SK-N-SH treated with all-trans-retinoic acid at 6 μM for 48 hours (cell line): ENCODE data around the gene THRAP3.
A peak's percentile ranks its signal among the peaks of the same experiment; 100 is the strongest.

Experiments
- ATAC-seq: fragments of 200-7000 bp; cut with Tn5 transposase; 3 replicates; pipeline ENCODE4 v1.9.1; 2020; ENCODE audit warnings: mild to moderate bottlenecking, moderate library complexity
- ARNTL ChIP-seq: fragments of 450-650 bp; formaldehyde crosslinking; IDR thresholded peaks from 2 replicates; pipeline ENCODE4 v1.5.0; 2020; ENCODE audit warnings: low read depth, mild to moderate bottlenecking, moderate library complexity, borderline replicate concordance
- BACH2 ChIP-seq: fragments of 250-450 bp; sonication (Bioruptor Pico); IDR thresholded peaks from 2 replicates; pipeline ENCODE4 v1.9.0; 2021; ENCODE audit warnings: mild to moderate bottlenecking, borderline replicate concordance
- CSDC2 ChIP-seq: fragments of 250-450 bp; sonication (Bioruptor Pico); IDR thresholded peaks from 2 replicates; pipeline ENCODE4 v1.5.0; 2020; ENCODE audit warnings: mild to moderate bottlenecking, moderate library complexity
- ESRRG ChIP-seq: fragments of 250-450 bp; sonication (Bioruptor Pico); IDR thresholded peaks from 2 replicates; pipeline ENCODE4 v1.6.1; 2021; ENCODE audit warnings: mild to moderate bottlenecking
- GLIS3 ChIP-seq: fragments of 250-450 bp; sonication (Bioruptor Pico); IDR thresholded peaks from 2 replicates; pipeline ENCODE4 v1.5.0; 2020; ENCODE audit warnings: mild to moderate bottlenecking, moderate library complexity
- ISL1 ChIP-seq: fragments of 250-450 bp; sonication (Bioruptor Pico); IDR thresholded peaks from 2 replicates; pipeline ENCODE4 v2.1.2; 2022; ENCODE audit warnings: mild to moderate bottlenecking, moderate library complexity
- OSR1 ChIP-seq: fragments of 250-450 bp; sonication (Bioruptor Pico); IDR thresholded peaks from 2 replicates; pipeline ENCODE4 v1.8.0; 2022; ENCODE audit warnings: moderate library complexity, mild to moderate bottlenecking, inconsistent platforms
- PATZ1 ChIP-seq: fragments of 250-450 bp; sonication (Bioruptor Pico); IDR thresholded peaks from 2 replicates; pipeline ENCODE4 v1.8.0; 2020; ENCODE audit warnings: mild to moderate bottlenecking, moderate library complexity, borderline replicate concordance
- PPARA ChIP-seq: fragments of 250-450 bp; sonication (Bioruptor Pico); IDR thresholded peaks from 2 replicates; pipeline ENCODE4 v1.5.0; 2020; ENCODE audit warnings: mild to moderate bottlenecking, borderline replicate concordance
- RARB ChIP-seq: fragments of 250-450 bp; sonication (Bioruptor Pico); IDR thresholded peaks from 2 replicates; pipeline ENCODE4 v1.8.0; 2021; ENCODE audit warnings: mild to moderate bottlenecking, moderate library complexity
- SNAI2 ChIP-seq: fragments of 250-450 bp; sonication (Bioruptor Pico); IDR thresholded peaks from 2 replicates; pipeline ENCODE4 v1.5.0; 2020; ENCODE audit warnings: mild to moderate bottlenecking, moderate library complexity
- TCF4 ChIP-seq: fragments of 250-450 bp; sonication (Bioruptor Pico); IDR thresholded peaks from 2 replicates; pipeline ENCODE4 v1.8.0; 2021; ENCODE audit warnings: mild to moderate bottlenecking, moderate library complexity, borderline replicate concordance
- TSHZ2 ChIP-seq: fragments of 250-450 bp; sonication (Bioruptor Pico); IDR thresholded peaks from 2 replicates; pipeline ENCODE4 v1.5.0; 2020; ENCODE audit warnings: mild to moderate bottlenecking, moderate library complexity
- ZC3H10 ChIP-seq: fragments of 250-450 bp; sonication (Bioruptor Pico); IDR thresholded peaks from 2 replicates; pipeline ENCODE4 v1.5.1; 2021; ENCODE audit warnings: mild to moderate bottlenecking, moderate library complexity
- ZFP3 ChIP-seq: fragments of 250-450 bp; sonication (Bioruptor Pico); IDR thresholded peaks from 2 replicates; pipeline ENCODE4 v1.5.0; 2020; ENCODE audit warnings: mild to moderate bottlenecking, moderate library complexity
- ZFP30 ChIP-seq: fragments of 450-650 bp; formaldehyde crosslinking; IDR thresholded peaks from 2 replicates; pipeline ENCODE4 v1.5.0; 2022; ENCODE audit warnings: mild to moderate bottlenecking, moderate library complexity
- ZNF565 ChIP-seq: fragments of 450-650 bp; formaldehyde crosslinking; conservative IDR thresholded peaks from 2 replicates; pipeline ENCODE4 v1.5.0; 2020; ENCODE audit warnings: low read depth, mild to moderate bottlenecking, moderate library complexity
- ZNF70 ChIP-seq: fragments of 450-650 bp; formaldehyde crosslinking; IDR thresholded peaks from 2 replicates; pipeline ENCODE4 v1.5.0; 2020; ENCODE audit warnings: mild to moderate bottlenecking, moderate library complexity
- ZNF8 ChIP-seq: fragments of 450-650 bp; formaldehyde crosslinking; IDR thresholded peaks from 2 replicates; pipeline ENCODE4 v1.5.0; 2020; ENCODE audit warnings: mild to moderate bottlenecking, moderate library complexity
- TF ChIP-seq, protein P1 (sequence below): fragments of 250-450 bp; sonication (Bioruptor Pico); IDR thresholded peaks from 2 replicates; pipeline ENCODE4 v1.8.0; 2021; ENCODE audit warnings: low read depth, mild to moderate bottlenecking, moderate library complexity, borderline replicate concordance
- TF ChIP-seq, protein P2 (sequence below): fragments of 250-450 bp; sonication (Bioruptor Pico); IDR thresholded peaks from 2 replicates; pipeline ENCODE4 v1.5.1; 2020; ENCODE audit warnings: low read depth, mild to moderate bottlenecking, moderate library complexity
- TF ChIP-seq, protein P3 (sequence below): fragments of 250-450 bp; sonication (Bioruptor Pico); IDR thresholded peaks from 2 replicates; pipeline ENCODE4 v1.5.1; 2021; ENCODE audit warnings: mild to moderate bottlenecking, moderate library complexity

THRAP3 gene

GRCh38 chr1:36223996-36224536 is at the start of gene THRAP3:
Gene THRAP3 (plus strand): TSS chr1:36224443. CDS start chr1:36282564, 58,121 bp downstream.
- TF ChIP-seq PATZ1 (peak; percentile 98), CSDC2 (CRISPR knock-in tag) (no peak), ESRRG (CRISPR knock-in tag) (no peak), OSR1 (CRISPR knock-in tag) (no peak), ISL1 (no peak), BACH2 (CRISPR knock-in tag) (no peak)
- ATAC-seq, result peak; percentile 94

DNA sequence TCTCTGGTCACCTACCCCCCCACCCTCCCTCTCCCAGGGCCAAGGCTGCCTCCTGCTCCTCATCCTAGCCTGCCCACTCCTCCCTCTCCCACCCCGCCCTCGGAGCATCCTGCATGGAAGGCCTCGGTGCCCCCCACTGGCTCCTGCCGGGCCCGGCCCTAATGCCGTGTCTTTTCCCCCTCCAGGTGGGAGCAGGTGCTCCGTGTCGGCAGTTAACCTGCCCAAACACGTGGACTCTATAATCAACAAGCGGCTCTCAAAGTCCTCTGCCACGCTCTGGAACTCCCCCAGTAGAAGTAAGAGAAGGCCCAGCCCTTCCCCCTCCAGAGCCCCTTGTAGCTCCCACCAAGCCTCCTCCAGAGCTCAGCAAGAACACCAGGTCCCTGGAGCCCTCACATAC is 49.5 kb upstream of the THRAP3 start:
- ATAC-seq, result no peak
- TF ChIP-seq ZFP3 (CRISPR knock-in tag) (no peak), TCF4 (CRISPR knock-in tag) (no peak), ZC3H10 (no peak), ZNF70 (no peak), PPARA (CRISPR knock-in tag) (no peak), ISL1 (no peak), SNAI2 (CRISPR knock-in tag) (no peak), ZFP30 (CRISPR knock-in tag) (no peak)
- TF ChIP-seq, protein P1, sequence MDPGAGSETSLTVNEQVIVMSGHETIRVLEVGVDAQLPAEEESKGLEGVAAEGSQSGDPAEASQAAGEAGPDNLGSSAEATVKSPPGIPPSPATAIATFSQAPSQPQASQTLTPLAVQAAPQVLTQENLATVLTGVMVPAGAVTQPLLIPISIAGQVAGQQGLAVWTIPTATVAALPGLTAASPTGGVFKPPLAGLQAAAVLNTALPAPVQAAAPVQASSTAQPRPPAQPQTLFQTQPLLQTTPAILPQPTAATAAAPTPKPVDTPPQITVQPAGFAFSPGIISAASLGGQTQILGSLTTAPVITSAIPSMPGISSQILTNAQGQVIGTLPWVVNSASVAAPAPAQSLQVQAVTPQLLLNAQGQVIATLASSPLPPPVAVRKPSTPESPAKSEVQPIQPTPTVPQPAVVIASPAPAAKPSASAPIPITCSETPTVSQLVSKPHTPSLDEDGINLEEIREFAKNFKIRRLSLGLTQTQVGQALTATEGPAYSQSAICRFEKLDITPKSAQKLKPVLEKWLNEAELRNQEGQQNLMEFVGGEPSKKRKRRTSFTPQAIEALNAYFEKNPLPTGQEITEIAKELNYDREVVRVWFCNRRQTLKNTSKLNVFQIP, result no peak

- ATAC-seq, result peak; percentile 12; the same call in 1 of the 3 replicates
- TF ChIP-seq ESRRG (CRISPR knock-in tag), result no peak
- TF ChIP-seq ZFP30 (CRISPR knock-in tag), result no peak
- no peak for TF ChIP-seq ZC3H10
- no peak for TF ChIP-seq CSDC2 (CRISPR knock-in tag)
- TF ChIP-seq BACH2 (CRISPR knock-in tag), result no peak
- no peak for TF ChIP-seq ZNF70
- TF ChIP-seq ARNTL (CRISPR knock-in tag), result no peak
- TF ChIP-seq ISL1, result no peak
- TF ChIP-seq ZNF8 (CRISPR knock-in tag), result no peak
- no peak for TF ChIP-seq SNAI2 (CRISPR knock-in tag)
- TF ChIP-seq, protein P1, result no peak
- no peak for TF ChIP-seq GLIS3 (CRISPR knock-in tag)
- TF ChIP-seq RARB (CRISPR knock-in tag), result no peak
- TF ChIP-seq, protein P2, sequence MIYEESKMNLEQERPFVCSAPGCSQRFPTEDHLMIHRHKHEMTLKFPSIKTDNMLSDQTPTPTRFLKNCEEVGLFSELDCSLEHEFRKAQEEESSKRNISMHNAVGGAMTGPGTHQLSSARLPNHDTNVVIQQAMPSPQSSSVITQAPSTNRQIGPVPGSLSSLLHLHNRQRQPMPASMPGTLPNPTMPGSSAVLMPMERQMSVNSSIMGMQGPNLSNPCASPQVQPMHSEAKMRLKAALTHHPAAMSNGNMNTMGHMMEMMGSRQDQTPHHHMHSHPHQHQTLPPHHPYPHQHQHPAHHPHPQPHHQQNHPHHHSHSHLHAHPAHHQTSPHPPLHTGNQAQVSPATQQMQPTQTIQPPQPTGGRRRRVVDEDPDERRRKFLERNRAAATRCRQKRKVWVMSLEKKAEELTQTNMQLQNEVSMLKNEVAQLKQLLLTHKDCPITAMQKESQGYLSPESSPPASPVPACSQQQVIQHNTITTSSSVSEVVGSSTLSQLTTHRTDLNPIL, result no peak
- TF ChIP-seq, protein P3, sequence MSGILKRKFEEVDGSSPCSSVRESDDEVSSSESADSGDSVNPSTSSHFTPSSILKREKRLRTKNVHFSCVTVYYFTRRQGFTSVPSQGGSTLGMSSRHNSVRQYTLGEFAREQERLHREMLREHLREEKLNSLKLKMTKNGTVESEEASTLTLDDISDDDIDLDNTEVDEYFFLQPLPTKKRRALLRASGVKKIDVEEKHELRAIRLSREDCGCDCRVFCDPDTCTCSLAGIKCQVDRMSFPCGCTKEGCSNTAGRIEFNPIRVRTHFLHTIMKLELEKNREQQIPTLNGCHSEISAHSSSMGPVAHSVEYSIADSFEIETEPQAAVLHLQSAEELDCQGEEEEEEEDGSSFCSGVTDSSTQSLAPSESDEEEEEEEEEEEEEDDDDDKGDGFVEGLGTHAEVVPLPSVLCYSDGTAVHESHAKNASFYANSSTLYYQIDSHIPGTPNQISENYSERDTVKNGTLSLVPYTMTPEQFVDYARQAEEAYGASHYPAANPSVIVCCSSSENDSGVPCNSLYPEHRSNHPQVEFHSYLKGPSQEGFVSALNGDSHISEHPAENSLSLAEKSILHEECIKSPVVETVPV, result no peak
- TF ChIP-seq ZNF565 (CRISPR knock-in tag), result no peak
- no peak for TF ChIP-seq PPARA (CRISPR knock-in tag)
- TF ChIP-seq PATZ1, result no peak
- no peak for TF ChIP-seq TCF4 (CRISPR knock-in tag)
- TF ChIP-seq TSHZ2 (CRISPR knock-in tag), result no peak
Observed at GRCh38 chr1:36175137-36176095, 48.8 kb upstream of the THRAP3 start.
